ACC112 (cell line): ENCODE results near the gene NRIP3.
"Not testable (repeated sequence)": the region's sequence is repeated elsewhere in the genome, so short reads cannot be mapped to it uniquely, and the experiment has no call there.

ENCODE experiments used
- H2AFZ ChIP-seq: fragments of 200-600 bp; sonication (generic); one replicate; pipeline ENCODE4 v1.6.0; 2017; ENCODE audit warnings: antibody characterized with exemption, low read length; ENCODE audit not compliant: unreplicated experiment
- H3K27ac ChIP-seq: fragments of 200-600 bp; sonication (generic); 2 replicates; pipeline ENCODE4 v1.5.1; 2014; ENCODE audit warnings: low read depth, mild to moderate bottlenecking, antibody characterized with exemption, low read length, moderate library complexity
- H3K27me3 ChIP-seq: fragments of 200-600 bp; sonication (generic); 2 replicates; pipeline ENCODE4 v1.6.1; 2014; ENCODE audit warnings: mild to moderate bottlenecking, antibody characterized with exemption, low read length, moderate library complexity, mixed read lengths; ENCODE audit not compliant: insufficient read depth
- H3K36me3 ChIP-seq: fragments of 200-600 bp; sonication (generic); 2 replicates; pipeline ENCODE4 v1.6.1; 2016; ENCODE audit warnings: mild to moderate bottlenecking, antibody characterized with exemption, low read length, moderate library complexity, mixed read lengths; ENCODE audit not compliant: insufficient read depth
- H3K4me1 ChIP-seq: fragments of 200-600 bp; sonication (generic); one replicate; pipeline ENCODE4 v1.6.1; 2016; ENCODE audit warnings: low read length, mixed read lengths; ENCODE audit not compliant: insufficient read depth, unreplicated experiment, control insufficient read depth
- H3K4me3 ChIP-seq: fragments of 200-600 bp; sonication (generic); 2 replicates; pipeline ENCODE4 v1.5.1; 2014; ENCODE audit warnings: mild to moderate bottlenecking, low read depth, low read length
- H3K79me2 ChIP-seq: fragments of 200-600 bp; sonication (generic); one replicate; pipeline ENCODE4 v1.6.0; 2016; ENCODE audit warnings: low read length; ENCODE audit not compliant: control insufficient read depth, unreplicated experiment, insufficient read depth

Gene NRIP3

GRCh38 chr11:9016916-9017642 is 13.3 kb upstream of the NRIP3 start:
- peaks cover 5% of the 10 kb centered on the region for H3K4me1 ChIP-seq
- H3K27me3 ChIP-seq = no peaks in the 10 kb centered on the region
- no peak overlapping the region for H3K4me3 ChIP-seq
- no peak overlapping the region for H3K27ac ChIP-seq
- no peaks in the 10 kb centered on the region for H3K79me2 ChIP-seq
- no peaks in the 10 kb centered on the region for H3K36me3 ChIP-seq
- no peak overlapping the region for H2AFZ ChIP-seq

GRCh38 chr11:9015677-9016076 is 11.9 kb upstream of the NRIP3 start:
- Histone ChIP-seq H3K27ac (no peak overlapping the region), H3K79me2 (no peaks in the 10 kb centered on the region), H3K4me3 (no peak overlapping the region), H3K4me1 (peaks cover 5% of the 10 kb centered on the region), H3K27me3 (no peaks in the 10 kb centered on the region), H3K36me3 (no peaks in the 10 kb centered on the region), H2AFZ (no peak overlapping the region)

- Histone ChIP-seq H3K27ac (no peak overlapping the region), H3K36me3 (no peaks in the 10 kb centered on the region), H3K27me3 (no peaks in the 10 kb centered on the region), H3K4me1 (peaks cover 5% of the 10 kb centered on the region), H2AFZ (no peak overlapping the region), H3K4me3 (no peak overlapping the region), H3K79me2 (no peaks in the 10 kb centered on the region)
Observed at GRCh38 chr11:9014826-9015225, 11.0 kb upstream of the NRIP3 start.

GRCh38 chr11:9013373-9013772 is 9.6 kb upstream of the NRIP3 start:
- Histone ChIP-seq H3K4me3 (no peak overlapping the region), H3K79me2 (no peaks in the 10 kb centered on the region), H3K4me1 (peaks cover 5% of the 10 kb centered on the region), H3K27ac (no peak overlapping the region), H2AFZ (no peak overlapping the region), H3K36me3 (no peaks in the 10 kb centered on the region), H3K27me3 (no peaks in the 10 kb centered on the region)

DNA sequence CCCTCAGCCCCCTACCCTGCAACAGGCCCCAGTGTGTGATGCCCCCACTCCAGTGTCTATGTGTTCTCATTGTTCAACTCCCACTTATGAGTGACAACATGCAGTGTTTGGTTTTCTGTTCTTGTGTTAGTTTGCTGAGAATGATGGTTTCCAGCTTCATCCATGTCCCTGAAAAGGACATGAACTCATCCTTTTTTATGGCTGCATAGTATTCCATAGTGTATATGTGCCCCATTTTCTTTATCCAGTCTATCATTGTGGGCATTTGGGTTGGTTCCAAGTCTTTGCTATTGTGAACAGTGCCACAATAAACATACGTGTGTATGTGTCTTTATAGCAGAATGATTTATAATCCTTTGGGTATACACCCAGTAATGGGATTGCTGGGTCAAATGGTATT is 5.7 kb upstream of the NRIP3 start:
- not testable (repeated sequence) for H3K36me3 ChIP-seq

DNA sequence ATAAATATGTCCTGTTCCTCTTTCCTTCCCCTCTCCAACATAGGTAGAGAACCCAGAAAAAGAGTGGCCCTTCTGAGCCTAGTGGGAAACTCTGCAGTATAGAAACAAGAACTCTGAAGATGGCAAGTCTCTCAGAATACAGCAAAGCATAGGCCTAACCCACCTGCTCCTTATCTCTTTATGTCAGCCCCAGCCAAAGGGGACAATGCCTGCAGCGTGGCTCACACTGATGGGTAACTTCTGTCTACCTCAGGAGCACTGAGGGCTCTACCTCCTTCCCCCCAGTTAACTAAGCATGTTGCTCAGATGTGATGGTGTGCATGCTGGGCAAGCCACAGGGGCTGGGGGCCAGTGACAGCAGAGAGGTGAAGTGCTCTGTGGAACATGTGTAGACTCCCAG is 4.9 kb upstream of the NRIP3 start:
- Histone ChIP-seq H3K4me3 (no peak overlapping the region), H3K27me3 (peaks cover 24% of the 10 kb centered on the region), H3K36me3 (no peaks in the 10 kb centered on the region), H3K4me1 (no peaks in the 10 kb centered on the region), H2AFZ (no peak overlapping the region), H3K79me2 (no peaks in the 10 kb centered on the region), H3K27ac (no peak overlapping the region)

More for the DNA sequence above, 5.7 kb upstream of the NRIP3 start:
- not testable (repeated sequence) for H3K4me1 ChIP-seq, H3K79me2 ChIP-seq, H3K27ac ChIP-seq, H2AFZ ChIP-seq, H3K4me3 ChIP-seq
- peaks cover 16% of the 10 kb centered on the region for H3K27me3 ChIP-seq

- Histone ChIP-seq H3K27me3 (peaks cover 29% of the 10 kb centered on the region), H3K36me3 (no peaks in the 10 kb centered on the region), H3K4me1 (peaks cover 3% of the 10 kb centered on the region), H3K27ac (no peak overlapping the region), H2AFZ (no peak overlapping the region), H3K79me2 (peaks cover 2% of the 10 kb centered on the region), H3K4me3 (no peak overlapping the region)
Observed at GRCh38 chr11:9008011-9008550, 4.3 kb upstream of the NRIP3 start.

DNA sequence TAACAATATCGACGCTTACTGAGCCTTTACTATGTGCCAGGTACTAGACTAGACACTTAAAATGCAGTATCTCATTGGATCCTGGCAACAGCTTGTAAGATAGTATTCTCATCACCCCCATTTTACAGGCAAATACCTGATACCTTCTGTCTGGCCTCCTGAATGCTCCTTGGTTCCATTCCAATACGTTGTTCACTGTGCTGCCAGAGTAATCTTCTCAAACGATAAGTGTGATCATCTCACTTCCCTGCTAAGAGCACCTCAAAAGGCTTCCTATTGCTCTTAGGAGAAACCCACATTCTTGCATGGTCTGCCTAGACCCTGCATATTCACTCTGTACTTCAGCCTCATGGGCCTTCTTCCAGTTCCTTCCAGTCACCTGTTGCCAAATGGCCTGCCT is 1.3 kb upstream of the NRIP3 start:
- no peak overlapping the region for H2AFZ ChIP-seq
- peaks cover 18% of the 10 kb centered on the region for H3K4me1 ChIP-seq
- H3K36me3 ChIP-seq = no peaks in the 10 kb centered on the region
- no peak overlapping the region; the same call in 1 of the 2 replicates for H3K4me3 ChIP-seq
- peaks cover 29% of the 10 kb centered on the region for H3K27me3 ChIP-seq
- H3K79me2 ChIP-seq = peaks cover 20% of the 10 kb centered on the region
- no peak overlapping the region for H3K27ac ChIP-seq

GRCh38 chr11:9004183-9004926 is 554 bp upstream of the NRIP3 start:
- Histone ChIP-seq H3K4me3 (peak overlapping the region; percentile 87), H3K27me3 (peaks cover 29% of the 10 kb centered on the region)

DNA sequence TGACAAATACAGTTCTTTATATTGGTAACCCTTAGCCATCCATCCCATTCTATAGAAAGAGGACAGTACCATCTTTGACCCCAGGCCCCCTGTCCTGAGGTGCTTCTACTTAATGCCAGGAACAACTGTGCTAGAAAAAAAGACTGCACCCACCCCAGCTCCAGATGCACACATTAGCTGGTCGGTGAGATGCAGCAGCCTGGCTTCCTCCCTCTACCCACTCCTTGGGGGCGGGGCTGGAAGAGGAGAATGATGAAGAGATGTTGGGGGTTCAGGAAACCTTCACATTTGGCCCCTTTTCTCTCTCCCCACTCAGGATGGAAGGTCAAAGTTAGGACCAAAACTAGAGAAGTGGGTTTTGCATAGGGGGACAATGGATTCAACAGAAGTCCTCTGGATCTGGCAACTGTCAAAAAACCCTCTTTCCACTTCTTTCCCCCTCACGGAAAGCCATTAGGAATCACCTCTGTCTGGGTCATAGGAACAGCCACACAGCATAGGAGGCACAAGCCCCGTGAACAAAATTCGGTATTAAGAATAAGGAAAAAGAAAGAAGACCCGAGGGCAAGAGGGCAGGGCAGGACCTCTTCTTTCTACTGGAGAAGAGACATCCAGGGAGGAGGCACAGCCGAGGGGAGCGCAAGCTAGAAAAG is 755 bp downstream of the NRIP3 start:
- Histone ChIP-seq H3K27me3 (peaks cover 29% of the 10 kb centered on the region), H3K27ac (no peak overlapping the region), H3K79me2 (peaks cover 23% of the 10 kb centered on the region), H3K4me1 (peaks cover 18% of the 10 kb centered on the region), H3K36me3 (no peaks in the 10 kb centered on the region), H3K4me3 (peak overlapping the region; percentile 87), H2AFZ (peak overlapping the region; percentile 73)

More at GRCh38 chr11:9004183-9004926, 554 bp upstream of the NRIP3 start:
- H3K36me3 ChIP-seq = no peaks in the 10 kb centered on the region
- peaks cover 21% of the 10 kb centered on the region for H3K79me2 ChIP-seq
- peaks cover 18% of the 10 kb centered on the region for H3K4me1 ChIP-seq
- H3K27ac ChIP-seq = no peak overlapping the region
- H2AFZ ChIP-seq = peak overlapping the region; percentile 15
